Left ventricle myocardium superior (tissue), 1 donor: Measurements from ENCODE around the gene TIMM23. TPM values are rescaled to one million over a fixed set of nuclear protein-coding genes. Genes with fewer than 3 reads are reported as not detected.

ENCODE experiments used
- ATAC-seq: fragments of 200-7000 bp; cut with Tn5 transposase; one replicate; pipeline ENCODE4 v1.9.1; 2020; ENCODE audit warnings: mild to moderate bottlenecking, moderate library complexity
- DNase-seq: peaks from one replicate; pipeline ENCODE4 v3.0.0-alpha.2; 2020
- intact Hi-C: fragments of 100-400 bp; cut with micrococcal nuclease; formaldehyde crosslinking; loops from one replicate; pipeline ENCODE4 v1.11.0; 2022
- total RNA-seq: library from RNA; stranded (reverse); fragmentation: NEBNext Ultra II Directional; extraction: Animal tissue kit (Norgen Biotek cat#: 25700); gene quantifications from one replicate; pipeline ENCODE4 v1.2.1, GENCODE V29; 2021
- donor health status: DM: no; HTN: yes; CAD: no; lungs with severe emphysema.

The TIMM23 gene
- total RNA-seq, 1 donor from 2014 or later, result 89.7 TPM

DNA sequence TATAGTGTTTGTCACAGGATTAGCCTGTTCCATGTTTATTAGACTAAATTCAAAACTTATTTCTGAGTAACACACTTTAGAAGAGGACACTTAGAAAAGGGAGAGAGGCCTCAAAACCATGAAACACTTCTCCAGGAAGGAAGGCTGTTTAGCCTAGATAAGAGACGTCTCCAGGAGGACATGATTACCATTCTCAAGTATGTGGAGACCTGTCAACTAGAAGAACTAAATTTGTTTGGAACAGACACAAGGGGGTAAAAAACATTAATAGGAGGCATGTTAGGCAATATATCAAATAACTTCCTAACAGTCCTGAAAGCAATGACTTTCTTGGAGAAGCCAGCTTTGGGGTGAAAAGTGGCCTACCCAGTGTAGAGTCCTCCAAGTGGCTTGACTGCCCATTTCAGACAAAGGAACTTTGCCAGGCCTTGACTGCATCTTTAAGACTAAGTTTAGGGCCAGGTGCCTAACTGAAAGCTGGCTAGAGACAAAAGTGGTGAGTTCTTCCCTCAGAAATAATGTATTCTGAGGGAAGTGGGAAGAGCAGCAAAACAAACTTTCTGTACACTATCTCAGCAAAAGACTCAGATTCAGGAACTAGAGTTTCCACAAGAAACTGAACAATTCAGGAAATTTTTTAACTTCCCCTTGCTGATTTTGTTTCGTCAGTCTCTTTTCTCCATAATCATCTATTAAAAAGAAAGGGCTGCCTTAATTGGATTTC lies 46.3 kb downstream of the TIMM23 start:
- ATAC-seq (no peak), DNase-seq (no peak)
- intact Hi-C loops, result no loop called here

DNA sequence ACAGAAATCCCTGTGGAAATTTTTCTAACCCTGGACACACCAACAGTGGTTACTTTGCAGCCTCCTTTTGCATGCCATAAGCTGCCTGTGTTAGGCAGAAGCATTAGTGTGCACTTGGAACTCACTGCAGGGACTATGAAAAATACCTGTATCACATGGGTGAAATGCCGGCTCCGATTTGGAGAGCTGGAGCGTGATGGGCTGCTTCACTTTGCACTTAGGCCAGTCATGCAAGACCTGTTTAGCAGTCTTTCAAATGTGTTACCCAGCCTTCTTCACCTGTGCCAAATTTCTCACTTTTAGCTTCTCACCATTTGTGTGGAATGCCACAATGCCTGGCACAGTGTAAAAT lies 46.9 kb downstream of the TIMM23 start:
- intact Hi-C loops, result no loop called here
- DNase-seq (peak; percentile 36), ATAC-seq (peak; percentile 38)

- ATAC-seq (peak; percentile 64), DNase-seq (no peak)
- intact Hi-C loops, result no loop called here
These were observed 47.5 kb downstream of the TIMM23 start for GRCh38 chr10:46019569-46020343.

DNA sequence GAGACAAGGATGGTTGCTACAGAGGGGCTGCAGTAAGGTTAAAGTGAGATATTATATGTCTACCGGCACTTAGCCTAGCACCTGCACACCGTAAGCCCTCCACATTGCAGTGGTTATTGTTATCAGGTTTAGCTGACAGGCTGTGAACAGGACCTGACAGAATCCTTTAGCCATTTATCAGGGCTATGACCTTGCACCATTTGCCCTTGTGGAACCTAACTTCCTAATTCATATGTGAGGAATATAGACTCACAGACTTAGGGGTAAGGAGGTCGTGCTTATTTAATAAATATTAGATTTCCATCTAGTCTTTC lies 48.0 kb downstream of the TIMM23 start:
- intact Hi-C loops, result no loop called here

DNA sequence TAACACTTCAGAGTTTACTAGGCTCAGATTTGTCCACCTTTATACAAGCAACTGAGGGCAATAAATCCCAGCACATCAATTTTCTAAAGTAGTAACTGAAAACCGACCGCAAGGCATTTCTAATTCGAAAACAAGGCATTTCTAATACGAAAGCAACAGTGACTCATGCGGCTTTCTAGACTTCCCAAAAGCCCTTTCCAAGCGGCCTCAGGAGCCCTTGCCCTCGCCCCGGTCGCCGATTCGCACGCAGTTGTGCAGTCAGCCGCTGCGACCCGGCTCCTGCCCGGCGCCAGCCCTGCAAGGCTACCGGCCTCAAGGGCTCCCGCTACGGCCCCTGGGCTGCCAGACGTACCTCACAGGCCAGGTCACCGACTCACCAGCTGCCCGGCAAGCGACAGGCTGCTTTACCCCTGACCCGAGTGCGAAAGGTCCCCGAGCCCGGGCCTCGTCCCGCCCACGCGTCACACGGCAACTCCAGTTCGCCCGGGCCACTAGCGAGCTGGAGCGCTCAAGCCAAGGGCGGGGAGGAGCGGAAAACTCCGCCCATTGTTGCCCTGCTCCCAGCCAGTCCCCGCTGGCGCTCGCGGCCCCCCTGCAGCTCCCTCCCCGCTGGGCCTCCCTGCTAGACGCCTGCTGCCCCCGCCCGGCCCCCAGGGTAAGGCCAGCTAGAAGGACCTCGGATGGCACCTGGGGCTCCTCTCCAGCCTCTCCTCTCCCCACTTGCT lies 50.9 kb downstream of the TIMM23 start:
- DNase-seq (peak; percentile 96), ATAC-seq (peak; percentile 92)
- intact Hi-C loops, result no loop called here

More for the DNA sequence above, 48.0 kb downstream of the TIMM23 start:
- DNase-seq (no peak), ATAC-seq (peak; percentile 56)

- no peak for ATAC-seq
- DNase-seq, result no peak
- intact Hi-C loops, result no loop called here
These were observed 52.7 kb downstream of the TIMM23 start for GRCh38 chr10:46024948-46025347.

DNA sequence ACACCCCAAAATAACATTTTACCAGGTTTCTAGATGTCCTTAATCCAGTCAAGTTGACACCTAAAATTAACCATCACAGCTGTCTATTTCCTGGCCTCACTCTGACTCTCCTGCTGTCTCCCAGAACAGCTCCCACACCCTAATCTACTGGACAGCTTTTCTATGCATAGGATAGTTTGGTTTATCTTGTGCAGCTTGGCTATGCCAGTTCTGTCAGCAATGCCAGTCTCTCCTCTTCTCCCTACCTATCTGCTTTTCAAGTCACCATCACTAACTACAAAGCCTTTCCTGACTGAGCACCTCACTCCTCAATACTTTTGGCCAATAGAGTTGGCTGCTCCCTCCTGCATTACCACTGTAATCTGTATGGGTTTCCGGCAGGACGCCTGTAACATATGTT lies 53.1 kb downstream of the TIMM23 start:
- intact Hi-C loops, result no loop called here
- ATAC-seq (no peak), DNase-seq (no peak)

DNA sequence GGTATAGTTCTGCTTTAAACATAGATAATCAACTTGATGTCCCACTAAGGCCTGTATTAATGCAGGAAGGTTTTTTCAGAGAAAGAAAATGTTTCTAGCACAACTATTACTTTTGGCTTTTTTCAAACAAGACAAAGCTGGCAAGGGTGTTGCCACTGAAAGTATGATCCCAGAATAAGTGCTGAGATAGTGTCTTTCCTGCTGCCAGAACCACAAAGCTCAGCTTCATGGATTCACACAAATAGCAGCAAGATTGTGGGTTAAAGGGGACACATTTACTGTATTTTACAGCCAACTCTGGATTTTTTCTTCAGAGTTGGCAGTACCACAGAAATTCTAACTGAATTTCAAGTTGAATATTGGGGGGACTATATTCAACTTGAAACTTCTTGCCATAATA lies 53.8 kb downstream of the TIMM23 start:
- intact Hi-C loops, result no loop called here
- no peak for DNase-seq
- no peak for ATAC-seq

DNA sequence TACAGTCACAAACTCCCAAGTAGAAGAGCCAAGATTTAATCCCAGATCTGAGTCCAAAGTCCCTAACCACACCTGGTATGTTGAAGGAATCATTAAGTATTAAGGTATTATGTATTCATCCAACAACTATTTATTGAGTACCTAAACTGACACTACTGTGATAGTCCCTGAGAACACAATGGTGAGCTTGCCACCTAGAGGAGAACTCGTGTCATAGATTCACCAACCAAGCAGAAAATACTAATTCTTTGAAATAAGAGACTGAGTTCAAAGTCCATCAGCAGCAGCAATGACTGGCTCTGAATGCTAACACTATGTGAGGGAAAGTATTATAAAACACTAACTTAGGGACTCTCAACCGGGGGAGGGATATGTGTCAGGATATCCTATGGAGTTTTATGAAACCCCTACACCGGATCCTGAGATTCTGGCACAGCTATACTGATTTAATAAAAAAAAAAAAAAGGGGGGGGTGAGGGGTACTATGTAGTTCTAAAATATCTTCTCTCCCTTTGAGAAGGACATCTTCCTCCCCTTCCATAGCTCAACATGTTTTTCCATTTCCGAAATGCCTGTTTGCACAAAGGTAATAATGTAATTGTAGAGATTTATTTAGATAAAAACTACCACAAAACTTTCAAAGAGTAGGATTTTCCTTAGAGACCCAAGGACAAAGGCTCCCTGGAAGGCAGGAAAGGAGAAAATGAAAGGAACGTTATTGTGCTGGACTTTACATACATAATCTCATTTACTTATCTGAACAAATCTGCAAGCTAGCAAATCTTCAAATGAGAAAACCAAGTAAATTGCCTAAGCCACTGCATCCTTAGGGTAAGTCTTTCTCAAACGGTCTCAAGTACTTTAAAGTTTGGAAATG lies 56.5 kb downstream of the TIMM23 start:
- DNase-seq (no peak), ATAC-seq (no peak)
- intact Hi-C loops, result no loop called here

GRCh38 chr10:46029461-46030030 lies 57.3 kb downstream of the TIMM23 start:
- intact Hi-C loops, result no loop called here
- ATAC-seq, result no peak

DNA sequence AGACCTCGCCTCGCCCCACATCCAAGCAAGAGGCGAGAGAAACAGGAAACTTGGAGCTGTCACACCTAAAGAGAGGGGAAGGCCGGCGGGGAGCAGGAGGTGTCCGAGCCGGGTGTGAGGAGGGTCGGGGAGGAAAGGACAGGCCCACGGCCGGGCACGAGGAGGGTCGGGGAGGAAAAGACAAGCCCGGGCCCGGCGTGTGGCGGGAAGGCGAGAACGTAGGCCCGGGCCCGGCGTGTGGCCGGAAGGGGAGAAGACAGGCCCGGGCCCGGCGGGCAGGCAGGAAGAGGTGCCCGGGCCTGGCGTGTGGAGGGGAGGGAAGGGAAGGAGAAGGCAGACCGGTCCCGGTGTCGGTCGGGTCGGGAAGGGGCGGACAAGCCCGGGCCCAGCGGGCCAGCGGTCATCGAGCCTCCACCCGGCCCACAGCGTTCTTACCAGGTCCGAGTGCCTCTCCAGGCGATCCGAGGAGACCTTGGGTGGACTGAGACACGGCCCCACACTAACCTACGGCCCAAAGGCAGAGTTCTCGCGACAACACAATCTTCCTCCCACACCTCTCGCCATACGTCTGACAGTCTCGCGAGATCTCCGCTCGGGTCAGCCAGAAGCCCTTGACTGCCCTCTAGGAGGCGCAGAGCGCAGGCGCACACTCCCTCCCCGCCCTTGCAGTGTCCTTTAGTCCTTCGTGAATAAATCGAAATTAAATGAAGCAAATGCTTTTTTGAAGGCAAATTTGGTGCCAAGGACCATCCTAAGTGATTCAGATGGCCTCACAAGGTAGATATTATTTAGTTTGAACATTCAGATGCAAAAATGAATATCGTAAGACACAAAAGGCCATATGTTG lies 58.0 kb downstream of the TIMM23 start, which contains the start of gene NCOA4:
Gene NCOA4, minus strand, starts transcription at position 533 of the 847 bp plus-strand sequence. CDS start 13,943 bp downstream, outside the sequence.
- DNase-seq (peak; percentile 98), ATAC-seq (peak; percentile 97)
- intact Hi-C loops, result no loop called here

More at GRCh38 chr10:46029461-46030030, 57.3 kb downstream of the TIMM23 start:
- no peak for DNase-seq

DNA sequence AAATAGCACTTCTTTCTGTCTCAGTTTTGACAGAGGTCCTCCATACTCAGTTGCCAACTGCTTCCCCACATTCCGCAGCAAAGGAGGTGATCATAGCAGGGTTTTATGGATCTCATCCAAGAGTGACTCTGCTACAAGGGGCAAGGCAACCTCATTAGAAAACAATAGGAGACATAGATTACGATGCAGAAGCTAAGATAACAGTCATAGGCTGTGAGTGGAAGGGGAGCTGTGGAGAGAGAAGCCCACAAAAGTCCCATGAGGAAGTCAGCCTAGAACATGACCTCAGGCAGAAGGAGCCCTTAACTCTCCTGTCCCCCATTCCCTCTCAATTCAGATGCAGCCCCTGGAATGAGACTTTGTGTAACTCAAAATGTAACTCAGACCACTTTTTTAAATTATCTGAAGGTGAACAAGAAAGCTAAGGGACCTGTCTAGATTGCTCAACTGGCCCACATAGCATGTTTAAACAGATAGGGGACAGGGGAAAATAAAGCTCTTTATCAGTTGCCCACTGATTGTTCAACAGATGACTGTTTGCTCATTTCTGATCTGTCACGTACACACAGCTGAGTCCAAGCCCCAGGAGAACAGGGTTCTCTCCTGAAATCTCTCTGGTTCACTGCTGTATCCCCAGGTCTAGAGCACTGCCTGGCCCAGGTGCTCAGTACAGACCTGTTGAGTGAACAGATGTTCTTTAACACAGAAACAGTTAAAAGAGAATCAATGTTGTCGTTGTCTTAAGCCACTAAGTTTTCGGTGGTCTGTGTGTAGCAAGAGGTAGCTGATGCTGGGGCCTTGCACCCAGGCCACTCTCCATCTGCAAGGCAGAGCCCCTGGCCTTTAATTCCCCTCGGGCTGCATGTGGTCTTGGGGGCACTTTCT lies 59.6 kb downstream of the TIMM23 start:
- intact Hi-C loops, result no loop called here
- DNase-seq, result no peak
- ATAC-seq, result no peak

DNA sequence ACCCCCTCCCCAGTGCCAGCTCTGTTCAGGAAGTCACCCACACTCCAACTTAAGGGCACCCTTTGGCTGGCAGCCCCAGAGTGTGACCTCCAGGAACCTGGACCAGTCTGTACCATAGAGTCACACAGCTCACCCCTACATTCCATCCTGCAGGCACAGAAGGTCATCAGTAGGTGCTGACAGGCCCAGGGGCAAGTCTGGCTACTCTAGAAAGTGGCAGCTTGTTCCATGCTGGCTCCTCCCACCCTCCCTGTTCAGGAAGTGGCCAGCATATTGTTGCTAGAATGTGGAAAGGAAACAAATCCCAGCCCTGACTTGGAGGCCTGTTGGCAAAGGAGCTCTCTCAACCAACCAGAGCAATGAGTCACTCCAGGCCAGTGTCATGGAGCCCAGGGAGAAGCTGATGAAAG lies 61.3 kb downstream of the TIMM23 start:
- no peak for ATAC-seq
- intact Hi-C loops, result no loop called here
- DNase-seq, result no peak

GRCh38 chr10:46035923-46036849 lies 63.9 kb downstream of the TIMM23 start:
- intact Hi-C loops, result no loop called here
- DNase-seq, result no peak
- ATAC-seq, result no peak

GRCh38 chr10:46037107-46037825 lies 65.0 kb downstream of the TIMM23 start:
- ATAC-seq, result no peak
- intact Hi-C loops, result no loop called here
- DNase-seq, result no peak
